SK-N-SH (cell line): ENCODE results near the gene UNC5B. TPM values are rescaled to one million over a fixed set of nuclear protein-coding genes. Genes with fewer than 3 reads are reported as not detected.

Source experiments
- CTCF ChIA-PET: fragments of 300-600, 350-600 bp; formaldehyde crosslinking; extraction: SDS; loops from one replicate; lab custom pipeline; 2021; lab: Yijun Ruan, JAX
- POLR2A ChIA-PET: fragments of 350-600 bp; sonication (Branson Sonifier 250); formaldehyde crosslinking; extraction: SDS; loops from one replicate; lab custom pipeline; 2020; ENCODE audit warnings: antibody characterized with exemption, inconsistent platforms; lab: Yijun Ruan, JAX
- DNase-seq: peaks from one replicate; pipeline ENCODE4 v3.0.0; 2012
- H2AFZ ChIP-seq: fragments of 200-600 bp; sonication (generic); 2 replicates; pipeline ENCODE4 v1.8.1; 2016; ENCODE audit warnings: antibody characterized with exemption, mild to moderate bottlenecking, low read depth
- H3F3A ChIP-seq: fragments of 200-600 bp; sonication (generic); replicated peaks from 2 replicates; pipeline ENCODE3; 2016; ENCODE audit warnings: antibody characterized with exemption, mild to moderate bottlenecking; ENCODE audit not compliant: insufficient read depth
- H3K27ac ChIP-seq, 2 experiments: fragments of 200-500 bp in 1 of 2; fragments of 200-600 bp in 1 of 2; sonication (Bioruptor generic) in 1 of 2; sonication (generic), shearing (Covaris generic) in 1 of 2; 2 replicates each; pipeline versions ENCODE4 v1.5.1 to v1.6.1; 2014 to 2016; ENCODE audit warnings: low read depth in 2 of 2, inconsistent platforms in 1 of 2, low read length in 1 of 2, mild to moderate bottlenecking in 1 of 2, mixed read lengths in 1 of 2
- H3K27me3 ChIP-seq: fragments of 200-600 bp; sonication (generic), shearing (Covaris generic); 2 replicates; pipeline ENCODE4 v1.6.1; 2016; ENCODE audit warnings: mixed run types; ENCODE audit not compliant: insufficient read depth
- H3K36me3 ChIP-seq, 2 experiments: fragments of 200-500 bp in 1 of 2; fragments of 200-600 bp in 1 of 2; sonication (Bioruptor generic) in 1 of 2; sonication (generic) in 1 of 2; replicated peaks in 1 of 2; 2 replicates each; pipeline versions ENCODE3 to v1.5.1; 2014 to 2016; ENCODE audit warnings: low read length in 1 of 2, mild to moderate bottlenecking in 1 of 2; ENCODE audit not compliant: insufficient read depth in 2 of 2, control insufficient read depth in 1 of 2
- H3K4me1 ChIP-seq, 2 experiments: fragments of 200-500 bp in 1 of 2; fragments of 200-600 bp in 1 of 2; sonication (Bioruptor generic) in 1 of 2; sonication (generic), shearing (Covaris generic) in 1 of 2; 2 replicates each; pipeline versions ENCODE4 v1.5.1 to v1.6.1; 2014 to 2016; ENCODE audit warnings: low read depth in 1 of 2, low read length in 1 of 2, mixed run types in 1 of 2; ENCODE audit not compliant: insufficient read depth in 2 of 2, control insufficient read depth in 1 of 2
- H3K4me2 ChIP-seq: fragments of 200-600 bp; sonication (generic), shearing (Covaris generic); 2 replicates; pipeline ENCODE4 v1.6.1; 2017; ENCODE audit warnings: mixed run types
- H3K4me3 ChIP-seq, 2 experiments: fragments of 200-500 bp in 1 of 2; fragments of 200-600 bp in 1 of 2; sonication (Bioruptor generic) in 1 of 2; sonication (generic), shearing (Covaris generic) in 1 of 2; 2 replicates each; pipeline versions ENCODE4 v1.5.1 to v1.8.1; 2014 to 2016; ENCODE audit warnings: low read depth in 2 of 2, inconsistent platforms in 1 of 2, low read length in 1 of 2, mild to moderate bottlenecking in 1 of 2, mixed read lengths in 1 of 2, moderate library complexity in 1 of 2
- H3K79me2 ChIP-seq: fragments of 200-600 bp; sonication (generic); 2 replicates; pipeline ENCODE4 v1.8.1; 2017; ENCODE audit warnings: mild to moderate bottlenecking; ENCODE audit not compliant: insufficient read depth
- H3K9ac ChIP-seq: fragments of 200-600 bp; sonication (generic); 2 replicates; pipeline ENCODE4 v1.6.1; 2017; ENCODE audit warnings: mixed run types
- H3K9me2 ChIP-seq: fragments of 200-600 bp; sonication (generic); 2 replicates; pipeline ENCODE4 v1.6.1; 2017; ENCODE audit warnings: mixed run types
- H3K9me3 ChIP-seq: fragments of 200-600 bp; sonication (generic); 2 replicates; pipeline ENCODE4 v1.6.1; 2017; ENCODE audit warnings: mixed run types, mild to moderate bottlenecking, moderate library complexity
- H4K20me1 ChIP-seq: fragments of 200-600 bp; sonication (generic); 2 replicates; pipeline ENCODE4 v1.6.1; 2017; ENCODE audit warnings: mild to moderate bottlenecking, mixed run types; ENCODE audit not compliant: insufficient read depth
- CHD2 ChIP-seq: fragments of 150-350 bp; IDR thresholded peaks from 2 replicates; pipeline ENCODE4 v1.6.1; 2018; ENCODE audit warnings: low read length; ENCODE audit not compliant: partially characterized antibody
- EZH2phosphoT487 ChIP-seq: fragments of 200-600 bp; sonication (generic); IDR thresholded peaks from 2 replicates; pipeline ENCODE4 v1.6.1; 2017; ENCODE audit warnings: low read depth, mixed run types, mild to moderate bottlenecking, antibody characterized with exemption, moderate library complexity, borderline replicate concordance
- FOSL2 ChIP-seq: IDR thresholded peaks from 2 replicates; pipeline ENCODE4 v1.4.0; 2012; ENCODE audit warnings: low read depth, mild to moderate bottlenecking, moderate library complexity, borderline replicate concordance
- FOXJ3 ChIP-seq: sonication (generic); formaldehyde crosslinking; IDR thresholded peaks from 2 replicates; pipeline ENCODE4 v1.5.1; 2020; ENCODE audit warnings: mild to moderate bottlenecking, missing genetic modification reagents
- FOXM1 ChIP-seq: IDR thresholded peaks from 2 replicates; pipeline ENCODE4 v1.4.0; 2012; ENCODE audit warnings: low read depth, mild to moderate bottlenecking
- GATA2 ChIP-seq: sonication (generic); formaldehyde crosslinking; IDR thresholded peaks from 2 replicates; pipeline ENCODE4 v1.5.0; 2020; ENCODE audit warnings: mild to moderate bottlenecking, missing genetic modification reagents
- NFIC ChIP-seq: IDR thresholded peaks from 2 replicates; pipeline ENCODE4 v1.4.0; 2012; ENCODE audit warnings: borderline replicate concordance
- NRF1 ChIP-seq: IDR thresholded peaks from 2 replicates; pipeline ENCODE4 v1.6.1; 2012; ENCODE audit warnings: low read depth, mild to moderate bottlenecking, low read length
- RCOR1 ChIP-seq: fragments of 150-350 bp; IDR thresholded peaks from 2 replicates; pipeline ENCODE4 v1.6.1; 2017; ENCODE audit warnings: antibody characterized with exemption, low read length
- RFX5 ChIP-seq: IDR thresholded peaks from 2 replicates; pipeline ENCODE4 v1.6.1; 2012; ENCODE audit warnings: mild to moderate bottlenecking, improper control_type of control experiment, low read length
- RXRA ChIP-seq: IDR thresholded peaks from 2 replicates; pipeline ENCODE4 v1.4.0; 2012; ENCODE audit warnings: low read depth, mild to moderate bottlenecking, borderline replicate concordance
- SIN3A ChIP-seq: IDR thresholded peaks from 2 replicates; pipeline ENCODE4 v1.6.1; 2012; ENCODE audit warnings: low read depth, mild to moderate bottlenecking, low read length, moderate library complexity, borderline replicate concordance
- SMC3 ChIP-seq: IDR thresholded peaks from 2 replicates; pipeline ENCODE4 v1.6.1; 2012; ENCODE audit warnings: low read depth, low read length, improper control_type of control experiment
- TCF12 ChIP-seq: IDR thresholded peaks from 2 replicates; pipeline ENCODE4 v1.4.0; 2012
- TEAD4 ChIP-seq: IDR thresholded peaks from 2 replicates; pipeline ENCODE4 v1.4.0; 2012; ENCODE audit warnings: mild to moderate bottlenecking, borderline replicate concordance; ENCODE audit not compliant: insufficient read depth
- YY1 ChIP-seq: IDR thresholded peaks from 2 replicates; pipeline ENCODE4 v1.4.0; 2012; ENCODE audit warnings: low read depth, mild to moderate bottlenecking
- WGBS: methylation state at CpG from one replicate; pipeline ENCODE4 v1.1.6; 2017; ENCODE audit warnings: low lambda C conversion rate; 5-methylcytosine and 5-hydroxymethylcytosine counted together
- polyA plus RNA-seq, 3 experiments: library from polyadenylated mRNA; depleted of rRNA; stranded (reverse); fragments of >200 nt; gene quantifications; 2 replicates each; pipeline ENCODE4 v1.2.3, GENCODE V29; 2012
- TF ChIP-seq, protein P1 (sequence below): fragments of 150-350 bp; IDR thresholded peaks from 2 replicates; pipeline ENCODE4 v1.6.1; 2016; ENCODE audit warnings: mild to moderate bottlenecking, low read depth, low read length
- TF ChIP-seq, protein P2 (sequence below): IDR thresholded peaks from 2 replicates; pipeline ENCODE4 v1.4.0; 2012; ENCODE audit warnings: low read depth, borderline replicate concordance
- TF ChIP-seq, protein P3 (sequence below): fragments of 150-350 bp; IDR thresholded peaks from 2 replicates; pipeline ENCODE4 v1.6.1; 2017; ENCODE audit warnings: antibody characterized with exemption, low read length, low read depth, borderline replicate concordance
- TF ChIP-seq, protein P4 (sequence below): IDR thresholded peaks from 2 replicates; pipeline ENCODE4 v1.4.0; 2012; ENCODE audit warnings: low read depth, borderline replicate concordance

Gene UNC5B
- polyA plus RNA-seq, 1 of the 3 experiments (the other 2 are of a cell fraction) = 13.8 TPM

DNA sequence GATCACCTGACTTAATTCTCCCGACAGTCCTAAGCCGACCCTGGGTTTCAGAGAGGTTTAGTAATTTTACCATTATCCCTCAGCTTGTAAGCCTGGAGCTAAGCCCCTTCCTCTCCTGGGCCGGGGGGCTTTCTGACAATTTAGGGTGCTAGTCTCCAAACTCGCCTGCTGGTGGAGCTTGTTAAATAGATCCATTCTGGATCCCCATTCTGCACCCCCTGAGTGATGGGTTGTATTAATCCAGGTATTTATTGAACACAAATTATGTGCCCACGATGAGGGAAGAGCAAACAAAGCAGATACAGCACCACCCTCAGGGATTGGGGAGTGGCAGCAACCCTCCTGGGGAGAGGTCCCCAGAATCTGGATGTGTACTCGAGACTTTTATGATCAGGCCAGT is 105.4 kb downstream of the UNC5B start:
- H2AFZ ChIP-seq = no peak overlapping the region
- CTCF ChIA-PET = interaction anchor here (0.7 to 9.0 kb wide), 21 partner anchors 9 to 911 kb away, joined by 3 to 99 read pairs (median 13); partner anchors contain the start of gene CDH23
- POLR2A ChIA-PET = no interaction called here
- no peaks in the 10 kb centered on the region for H3K27me3 ChIP-seq
- H3K4me3 ChIP-seq = no peak overlapping the region
- no peak overlapping the region for H3K9ac ChIP-seq
- WGBS = 88% methylated on average over 6 of the region's 6 CpGs
- H3K4me2 ChIP-seq = no peak overlapping the region
- no peak overlapping the region for H3K27ac ChIP-seq
- peaks cover 0 to 21% of the 10 kb centered on the region in 2 experiments; a peak in 1 of 4 replicates for H3K4me1 ChIP-seq
- peaks cover 8% of the 10 kb centered on the region for H3F3A ChIP-seq
- TF ChIP-seq YY1 = no peak
- no peak for TF ChIP-seq RXRA
- no peak for TF ChIP-seq NFIC
- TF ChIP-seq EZH2phosphoT487 = no peak
- no peak for TF ChIP-seq TCF12
- DNase-seq = no peak
- H3K9me3 ChIP-seq = no peaks in the 10 kb centered on the region
- no peaks in the 10 kb centered on the region for H4K20me1 ChIP-seq
- no peaks in the 10 kb centered on the region for H3K79me2 ChIP-seq
- no peaks in the 10 kb centered on the region for H3K9me2 ChIP-seq
- no peaks in the 10 kb centered on the region for H3K36me3 ChIP-seq

DNA sequence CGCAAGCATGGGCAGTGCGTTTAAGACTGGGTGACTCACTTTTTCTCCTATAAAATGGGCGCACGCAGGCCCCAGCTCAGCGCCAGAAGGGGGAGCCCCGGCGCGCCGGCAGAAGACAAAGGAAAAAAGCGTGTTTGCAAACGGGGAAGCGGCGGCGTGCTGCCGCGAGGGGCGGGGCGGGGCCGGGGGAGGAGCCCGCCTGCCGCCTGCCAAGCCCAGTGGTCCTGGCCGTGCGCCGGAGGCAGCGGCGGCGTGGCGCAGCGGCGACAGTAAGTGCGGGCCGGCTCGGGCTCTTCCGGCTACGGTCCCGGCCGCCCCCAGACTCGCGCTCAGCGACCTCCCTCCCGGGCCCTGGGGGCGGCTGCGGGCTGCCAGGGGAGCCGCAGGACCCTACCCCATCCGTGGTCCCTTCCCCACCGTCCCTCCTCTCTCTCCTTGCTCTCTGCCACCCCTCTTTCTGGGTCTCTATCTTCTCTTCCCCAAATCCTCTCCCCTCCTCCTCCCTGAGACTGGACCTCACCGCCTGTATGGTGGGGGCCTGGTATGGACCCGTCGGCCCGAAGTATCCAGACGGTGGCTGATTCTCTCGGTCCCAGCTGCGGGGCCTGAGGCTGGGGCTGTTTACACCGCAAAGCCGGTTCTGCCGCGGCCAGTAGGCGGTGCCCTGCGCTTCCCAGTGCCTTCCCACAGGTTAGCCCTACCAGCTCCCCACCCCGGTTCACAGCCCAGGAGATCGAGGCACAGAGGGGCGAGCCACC is 106.9 kb downstream of the UNC5B start, which contains the start of gene SLC29A3:
Gene SLC29A3 (plus strand): TSS at position 218 of the 758 bp plus-strand sequence. CDS start 51 bp downstream, at position 269.
- Histone ChIP-seq H3K4me2 (peak within 1 kb of the TSS; percentile 97), H4K20me1 (no peaks in the 10 kb centered on the region), H3K27ac (peak within 1 kb of the TSS; percentile 34 to 87; a peak in 3 of 4 replicates), H3K36me3 (peaks cover 0 to 3% of the 10 kb centered on the region in 2 experiments), H3K9me2 (no peaks in the 10 kb centered on the region), H3K9ac (peak within 1 kb of the TSS; percentile 78), H2AFZ (peak within 1 kb of the TSS; percentile 99), H3K9me3 (no peaks in the 10 kb centered on the region), H3F3A (peaks cover 4% of the 10 kb centered on the region), H3K4me3 (peak within 1 kb of the TSS; percentile 86 to 94), H3K4me1 (peaks cover 0 to 18% of the 10 kb centered on the region in 2 experiments; a peak in 1 of 4 replicates), H3K27me3 (no peaks in the 10 kb centered on the region), H3K79me2 (no peaks in the 10 kb centered on the region)
- DNase-seq = peak; percentile 93
- ChIA-PET POLR2A (interaction anchor here (0.7 to 1.9 kb wide), 10 partner anchors 11 to 398 kb away, joined by 3 to 14 read pairs (median 3); no protein-coding TSS in a partner anchor), CTCF (interaction anchor here (0.6 to 9.0 kb wide), 54 partner anchors 11 to 494 kb away, joined by 3 to 99 read pairs (median 4); partner anchors contain the start of gene CDH23)
- 2% methylated on average over 32 of the region's 62 CpGs for WGBS
- TF ChIP-seq, protein P1, sequence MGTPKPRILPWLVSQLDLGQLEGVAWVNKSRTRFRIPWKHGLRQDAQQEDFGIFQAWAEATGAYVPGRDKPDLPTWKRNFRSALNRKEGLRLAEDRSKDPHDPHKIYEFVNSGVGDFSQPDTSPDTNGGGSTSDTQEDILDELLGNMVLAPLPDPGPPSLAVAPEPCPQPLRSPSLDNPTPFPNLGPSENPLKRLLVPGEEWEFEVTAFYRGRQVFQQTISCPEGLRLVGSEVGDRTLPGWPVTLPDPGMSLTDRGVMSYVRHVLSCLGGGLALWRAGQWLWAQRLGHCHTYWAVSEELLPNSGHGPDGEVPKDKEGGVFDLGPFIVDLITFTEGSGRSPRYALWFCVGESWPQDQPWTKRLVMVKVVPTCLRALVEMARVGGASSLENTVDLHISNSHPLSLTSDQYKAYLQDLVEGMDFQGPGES = no peak
- TF ChIP-seq, protein P2, sequence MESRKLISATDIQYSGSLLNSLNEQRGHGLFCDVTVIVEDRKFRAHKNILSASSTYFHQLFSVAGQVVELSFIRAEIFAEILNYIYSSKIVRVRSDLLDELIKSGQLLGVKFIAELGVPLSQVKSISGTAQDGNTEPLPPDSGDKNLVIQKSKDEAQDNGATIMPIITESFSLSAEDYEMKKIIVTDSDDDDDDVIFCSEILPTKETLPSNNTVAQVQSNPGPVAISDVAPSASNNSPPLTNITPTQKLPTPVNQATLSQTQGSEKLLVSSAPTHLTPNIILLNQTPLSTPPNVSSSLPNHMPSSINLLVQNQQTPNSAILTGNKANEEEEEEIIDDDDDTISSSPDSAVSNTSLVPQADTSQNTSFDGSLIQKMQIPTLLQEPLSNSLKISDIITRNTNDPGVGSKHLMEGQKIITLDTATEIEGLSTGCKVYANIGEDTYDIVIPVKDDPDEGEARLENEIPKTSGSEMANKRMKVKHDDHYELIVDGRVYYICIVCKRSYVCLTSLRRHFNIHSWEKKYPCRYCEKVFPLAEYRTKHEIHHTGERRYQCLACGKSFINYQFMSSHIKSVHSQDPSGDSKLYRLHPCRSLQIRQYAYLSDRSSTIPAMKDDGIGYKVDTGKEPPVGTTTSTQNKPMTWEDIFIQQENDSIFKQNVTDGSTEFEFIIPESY = no peak
- TF ChIP-seq NRF1 (0 out of 2 replicates have a peak, but pooled peaks have one; percentile 21), FOSL2 (peak; percentile 9; the same call in 1 of the 2 replicates), SMC3 (peak; percentile 58), RFX5 (0 out of 2 replicates have a peak, but pooled peaks have one; percentile 7), FOXM1 (no peak), FOXJ3 (CRISPR knock-in tag) (0 out of 2 replicates have a peak, but pooled peaks have one; percentile 45), TCF12 (no peak), CHD2 (no peak), TEAD4 (no peak), SIN3A (no peak; the same call in 1 of the 2 replicates), RCOR1 (peak; percentile 92), GATA2 (CRISPR knock-in tag) (no peak), RXRA (no peak)
- TF ChIP-seq, protein P3, sequence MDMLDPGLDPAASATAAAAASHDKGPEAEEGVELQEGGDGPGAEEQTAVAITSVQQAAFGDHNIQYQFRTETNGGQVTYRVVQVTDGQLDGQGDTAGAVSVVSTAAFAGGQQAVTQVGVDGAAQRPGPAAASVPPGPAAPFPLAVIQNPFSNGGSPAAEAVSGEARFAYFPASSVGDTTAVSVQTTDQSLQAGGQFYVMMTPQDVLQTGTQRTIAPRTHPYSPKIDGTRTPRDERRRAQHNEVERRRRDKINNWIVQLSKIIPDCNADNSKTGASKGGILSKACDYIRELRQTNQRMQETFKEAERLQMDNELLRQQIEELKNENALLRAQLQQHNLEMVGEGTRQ = no peak
- TF ChIP-seq, protein P4, sequence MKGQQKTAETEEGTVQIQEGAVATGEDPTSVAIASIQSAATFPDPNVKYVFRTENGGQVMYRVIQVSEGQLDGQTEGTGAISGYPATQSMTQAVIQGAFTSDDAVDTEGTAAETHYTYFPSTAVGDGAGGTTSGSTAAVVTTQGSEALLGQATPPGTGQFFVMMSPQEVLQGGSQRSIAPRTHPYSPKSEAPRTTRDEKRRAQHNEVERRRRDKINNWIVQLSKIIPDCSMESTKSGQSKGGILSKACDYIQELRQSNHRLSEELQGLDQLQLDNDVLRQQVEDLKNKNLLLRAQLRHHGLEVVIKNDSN = no peak
